AG04450 (cell line): ENCODE data around the gene SLC35B1. TPM values are rescaled to one million over a fixed set of nuclear protein-coding genes. Genes with fewer than 3 reads are reported as not detected.

Source experiments
- CTCF ChIA-PET: fragments of 300-600, 350-600 bp; formaldehyde crosslinking; extraction: SDS; loops from one replicate; lab custom pipeline; 2022; ENCODE audit warnings: antibody characterized with exemption, inconsistent platforms; lab: Charles Lee
- POLR2A ChIA-PET: fragments of 350-600 bp; formaldehyde crosslinking; extraction: SDS; loops from one replicate; lab custom pipeline; 2021; ENCODE audit warnings: antibody characterized with exemption, inconsistent platforms; lab: Yijun Ruan, JAX
- DNase-seq: peaks from one replicate; pipeline ENCODE4 v3.0.0-alpha.2; 2011; ENCODE audit warnings: low read depth, low spot score
- H3K27ac ChIP-seq: one replicate; pipeline ENCODE4 v1.5.1; 2012; ENCODE audit warnings: low read depth, low read length, control low read depth
- H3K27me3 ChIP-seq: one replicate; pipeline ENCODE4 v1.6.0; 2012; ENCODE audit warnings: low read length; ENCODE audit not compliant: control insufficient read depth, insufficient read depth
- H3K4me3 ChIP-seq: 2 replicates; pipeline ENCODE4 v1.5.1; 2011; ENCODE audit warnings: mild to moderate bottlenecking, low read depth, low read length, control low read depth
- H3K9me3 ChIP-seq: 2 replicates; pipeline ENCODE4 v1.5.1; 2012; ENCODE audit warnings: low read length; ENCODE audit not compliant: control insufficient read depth, insufficient read depth
- CTCF ChIP-seq: IDR thresholded peaks from 2 replicates; pipeline ENCODE4 v1.5.1; 2011; ENCODE audit warnings: low read depth, low read length, control low read depth, inconsistent platforms
- polyA plus RNA-seq: library from polyadenylated mRNA; depleted of rRNA; stranded (reverse); fragments of >200 nt; gene quantifications from 2 replicates; pipeline ENCODE4 v1.2.3, GENCODE V29; 2011

Gene SLC35B1
- polyA plus RNA-seq, 1 experiment, result 99.1 TPM

GRCh38 chr17:49696233-49696761 is 11.5 kb downstream of the SLC35B1 start:
- no peaks in the 10 kb centered on the region for H3K27me3 ChIP-seq
- H3K9me3 ChIP-seq, result no peaks in the 10 kb centered on the region
- ChIA-PET CTCF (interaction anchor here (0.5 to 9.7 kb wide), 13 partner anchors 9 to 140 kb away, joined by 3 to 99 read pairs (median 6); partner anchors contain the start of genes NXPH3 and SLC35B1), POLR2A (no interaction called here)
- no peak overlapping the region for H3K4me3 ChIP-seq
- TF ChIP-seq CTCF, result no peak
- H3K27ac ChIP-seq, result no peak overlapping the region
- DNase-seq, result no peak

GRCh38 chr17:49695698-49696232 is 12.0 kb downstream of the SLC35B1 start:
- Histone ChIP-seq H3K27me3 (no peaks in the 10 kb centered on the region), H3K4me3 (no peak overlapping the region), H3K27ac (no peak overlapping the region), H3K9me3 (no peaks in the 10 kb centered on the region)
- no peak for DNase-seq
- ChIA-PET CTCF (interaction anchor here (0.5 to 9.7 kb wide), 14 partner anchors 10 to 139 kb away, joined by 3 to 99 read pairs (median 6); partner anchors contain the start of genes NXPH3 and SLC35B1), POLR2A (no interaction called here)
- no peak for TF ChIP-seq CTCF

- TF ChIP-seq CTCF, result peak; percentile 95
- no peak for DNase-seq
- CTCF ChIA-PET, result interaction anchor here (0.8 to 9.7 kb wide), 14 partner anchors 10 to 138 kb away, joined by 3 to 99 read pairs (median 6); partner anchors contain the start of genes NXPH3 and SLC35B1
- no peaks in the 10 kb centered on the region for H3K27me3 ChIP-seq
- H3K9me3 ChIP-seq, result no peaks in the 10 kb centered on the region
- H3K27ac ChIP-seq, result no peak overlapping the region
- POLR2A ChIA-PET, result no interaction called here
- no peak overlapping the region for H3K4me3 ChIP-seq
Measured at GRCh38 chr17:49694847-49695697, 12.7 kb downstream of the SLC35B1 start.

GRCh38 chr17:49692751-49693150 is 15.0 kb downstream of the SLC35B1 start:
- H3K27ac ChIP-seq, result no peak overlapping the region
- no peak for TF ChIP-seq CTCF

More at GRCh38 chr17:49692751-49693150, 15.0 kb downstream of the SLC35B1 start:
- no peaks in the 10 kb centered on the region for H3K27me3 ChIP-seq
- ChIA-PET POLR2A (no interaction called here), CTCF (interaction anchor here (0.7 to 9.7 kb wide), 3 partner anchors 23 to 125 kb away, joined by 4 to 99 read pairs (median 4); no protein-coding TSS in a partner anchor)
- DNase-seq, result no peak
- no peak overlapping the region for H3K4me3 ChIP-seq
- no peaks in the 10 kb centered on the region for H3K9me3 ChIP-seq
